G401.6 (cell line): Measurements from ENCODE around the gene DGKH.
"Not testable (repeated sequence)": the region's sequence is repeated elsewhere in the genome, so short reads cannot be mapped to it uniquely, and the experiment has no call there.

Source experiments
- FAIRE-seq: peaks from 2 replicates; lab custom pipeline; 2012; peaks lifted over from hg19 to GRCh38; lab: Jason Lieb, UNC

The DGKH gene

GRCh38 chr13:42173789-42174343, 125.4 kb downstream of the DGKH start:
- FAIRE-seq: no peak

GRCh38 chr13:42174344-42175162, 126.1 kb downstream of the DGKH start:
- FAIRE-seq: no peak

GRCh38 chr13:42176294-42176693, 127.8 kb downstream of the DGKH start:
- no peak for FAIRE-seq

DNA sequence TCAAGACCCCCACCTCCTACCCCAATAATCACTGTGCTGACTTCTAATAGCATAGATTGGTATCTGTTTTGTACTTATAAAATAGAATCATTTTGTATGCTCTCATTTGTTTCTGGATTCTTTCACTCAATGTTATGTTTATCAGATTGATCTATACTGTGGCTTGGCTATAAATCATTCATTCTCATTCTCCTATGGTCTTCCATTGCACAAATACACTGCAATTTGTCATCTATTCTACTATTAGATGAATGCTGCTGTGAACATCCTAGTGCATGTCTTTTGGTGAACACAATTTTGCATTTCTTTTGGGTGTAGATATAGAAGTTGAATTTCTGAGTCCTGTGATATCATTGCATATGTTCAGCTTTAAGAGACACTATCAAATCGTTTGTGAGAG, 128.7 kb downstream of the DGKH start:
- no peak for FAIRE-seq

DNA sequence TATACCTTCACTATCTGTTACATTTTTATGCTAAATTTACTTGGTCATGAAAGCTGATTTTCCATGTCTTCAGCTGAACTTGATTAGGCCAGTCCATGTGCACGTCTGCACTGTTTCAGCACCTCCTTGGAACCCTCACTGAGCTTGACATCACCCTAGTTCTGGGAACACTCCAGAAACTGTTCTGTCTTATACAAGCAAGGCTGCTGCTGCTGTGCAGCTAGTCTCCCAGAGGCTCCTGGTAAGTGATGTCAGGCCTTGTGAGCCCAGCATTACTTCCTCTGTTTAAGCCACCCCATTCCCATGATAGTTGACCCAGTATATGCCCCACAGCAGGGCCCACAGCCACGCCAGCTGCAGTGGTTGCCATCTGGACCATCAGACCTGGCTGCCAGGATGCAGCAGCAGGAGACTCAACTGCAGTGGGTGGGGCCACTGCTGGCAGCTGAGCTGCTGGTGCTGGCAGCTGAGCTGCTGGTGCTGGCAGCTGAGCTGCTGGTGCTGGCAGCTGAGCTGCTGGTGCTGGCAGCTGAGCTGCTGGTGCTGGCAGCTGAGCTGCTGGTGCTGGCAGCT, 133.0 kb downstream of the DGKH start:
- FAIRE-seq: no peak

- FAIRE-seq: no peak
Measured at GRCh38 chr13:42189061-42189460, 140.6 kb downstream of the DGKH start.

DNA sequence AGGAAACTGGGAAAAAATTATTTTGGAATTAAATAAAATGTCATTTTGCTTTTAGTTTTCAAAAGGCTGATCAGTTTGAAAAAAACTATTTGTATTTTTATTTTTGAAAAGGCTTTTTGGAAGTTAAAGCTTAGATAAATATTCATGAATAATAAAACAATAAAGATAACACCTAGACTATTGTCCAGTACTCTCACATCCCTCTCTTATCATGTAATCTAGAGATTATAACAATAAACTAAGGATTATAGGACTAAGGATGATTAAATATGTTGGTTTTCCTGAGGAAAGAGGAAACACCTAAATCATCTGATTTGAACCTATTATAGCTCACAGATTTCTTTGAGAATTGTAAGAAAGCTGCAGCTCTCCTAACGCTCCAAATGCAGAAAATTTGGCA, 142.1 kb downstream of the DGKH start:
- peak; percentile 51 for FAIRE-seq

DNA sequence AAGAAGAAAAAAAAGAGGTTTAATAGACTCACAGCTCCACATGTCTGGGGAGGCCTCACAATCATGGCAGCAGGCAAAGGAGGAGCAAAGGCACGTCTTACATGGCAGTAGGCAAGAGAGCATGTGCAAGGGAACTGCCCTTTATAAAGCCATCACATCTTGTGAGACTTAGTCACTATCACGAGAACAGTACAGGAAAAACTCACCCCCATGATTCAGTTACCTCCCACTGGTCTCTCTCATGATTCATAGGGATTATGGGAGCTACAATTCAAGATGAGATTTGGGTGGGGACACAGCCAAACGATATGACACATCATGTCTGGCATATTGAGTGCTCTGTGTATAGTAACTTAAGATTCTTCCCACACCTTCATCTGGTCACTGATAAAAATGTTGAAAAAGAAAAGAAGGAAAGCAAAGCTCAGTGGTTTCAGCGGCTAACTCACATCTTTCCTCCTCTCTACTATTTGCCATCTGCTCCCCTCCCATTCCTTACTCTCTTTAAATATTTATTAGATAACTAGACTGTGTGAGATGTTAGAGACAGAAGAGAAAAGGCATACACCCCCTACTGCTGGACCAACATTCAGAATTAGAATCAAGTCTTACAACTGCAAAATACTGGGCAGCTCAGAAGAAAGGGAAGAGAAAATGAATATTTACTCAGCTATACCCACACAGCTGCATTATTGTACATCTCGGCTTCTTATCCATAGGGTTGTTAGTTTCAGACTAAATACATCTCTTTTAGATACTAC, 163.4 kb downstream of the DGKH start:
- no peak for FAIRE-seq

GRCh38 chr13:42214446-42214845, 166.0 kb downstream of the DGKH start:
- FAIRE-seq: no peak

GRCh38 chr13:42215578-42216421, 167.4 kb downstream of the DGKH start:
- FAIRE-seq: peak; percentile 92

- FAIRE-seq: no peak
Measured at GRCh38 chr13:42216422-42216735, 167.9 kb downstream of the DGKH start.

- FAIRE-seq: no peak
Measured at GRCh38 chr13:42218576-42218975, 170.1 kb downstream of the DGKH start.

- no peak for FAIRE-seq
Measured at GRCh38 chr13:42219051-42219450, 170.6 kb downstream of the DGKH start.

DNA sequence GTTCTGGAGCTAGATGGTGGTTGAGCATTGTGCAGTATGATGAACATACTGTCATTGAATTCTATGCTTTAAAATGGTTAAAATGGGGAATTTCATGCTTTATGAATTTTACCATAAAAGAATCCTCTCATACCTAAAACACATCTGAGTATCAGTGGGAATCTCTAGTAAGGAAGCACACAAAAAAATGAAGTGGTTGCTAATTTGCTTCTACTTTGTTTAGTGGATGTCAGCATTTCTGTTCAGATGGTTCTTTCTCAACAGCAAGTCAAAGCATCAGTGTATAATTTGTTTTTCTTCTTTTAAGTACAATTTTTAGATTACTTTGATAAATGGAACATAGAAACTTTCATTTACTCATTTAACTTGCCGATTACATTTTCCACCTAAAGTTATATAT, 171.4 kb downstream of the DGKH start:
- no peak for FAIRE-seq

GRCh38 chr13:42221121-42221765, 172.8 kb downstream of the DGKH start:
- FAIRE-seq: no peak

- FAIRE-seq: no peak
Measured at GRCh38 chr13:42223681-42224080, 175.2 kb downstream of the DGKH start.

DNA sequence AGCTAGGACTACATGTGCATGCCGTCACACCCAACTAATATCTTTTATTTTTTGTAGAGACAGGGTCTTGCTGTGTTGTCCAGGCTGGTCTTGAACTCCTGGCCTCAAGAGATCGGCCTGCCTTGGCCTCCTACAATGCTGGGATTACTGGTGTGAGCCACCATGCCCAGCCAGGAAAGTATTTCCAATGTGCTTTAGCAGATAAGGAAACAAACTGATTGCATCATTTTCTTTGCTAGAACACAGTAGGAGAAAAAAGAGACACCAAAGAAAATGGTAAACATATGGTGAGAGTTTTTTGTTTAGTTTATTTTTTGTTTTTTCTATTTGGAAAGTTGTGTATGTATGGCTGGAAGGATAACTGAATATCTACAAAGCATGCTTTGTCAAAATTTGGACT, 176.6 kb downstream of the DGKH start:
- FAIRE-seq: no peak

GRCh38 chr13:42226759-42227158, 178.3 kb downstream of the DGKH start:
- FAIRE-seq: not testable (repeated sequence)

DNA sequence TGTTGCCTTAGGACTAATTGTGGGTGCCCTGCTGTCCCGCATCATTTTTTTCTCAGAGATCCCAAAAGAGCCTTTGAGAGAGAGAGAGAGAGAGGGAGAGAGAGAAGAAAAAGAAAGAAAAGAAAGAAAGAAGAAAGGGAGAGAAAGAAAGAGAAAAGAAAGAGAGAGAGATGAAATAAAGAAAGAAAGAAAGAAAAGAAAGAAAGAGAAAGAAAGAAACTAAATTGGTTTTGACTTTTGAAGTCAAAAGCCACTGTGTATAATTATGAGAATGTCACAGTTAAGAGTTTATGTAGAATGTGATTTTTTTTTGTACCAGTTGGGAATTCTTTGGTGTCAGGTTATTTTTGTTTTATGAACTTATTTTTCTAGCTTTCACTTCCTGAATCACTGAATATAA, 180.1 kb downstream of the DGKH start:
- no peak for FAIRE-seq

DNA sequence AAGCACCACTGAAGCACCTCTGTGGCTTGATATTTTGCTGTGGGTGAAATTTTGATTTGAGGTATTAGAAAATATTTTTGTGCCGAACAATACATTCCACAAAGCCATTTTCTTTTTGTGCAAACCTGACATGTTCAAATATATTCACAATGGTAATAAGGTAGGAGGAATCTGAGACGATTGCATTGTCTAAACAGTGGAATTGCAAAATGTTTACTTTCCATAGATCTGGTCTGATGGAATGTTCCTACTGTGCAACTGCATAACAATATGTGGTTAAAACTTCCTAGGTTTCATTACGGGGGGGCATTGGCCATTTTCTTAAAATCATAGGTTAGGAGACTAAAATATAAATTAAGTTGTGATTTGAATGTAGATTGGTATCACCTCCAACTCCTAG, 180.8 kb downstream of the DGKH start:
- FAIRE-seq: no peak

DNA sequence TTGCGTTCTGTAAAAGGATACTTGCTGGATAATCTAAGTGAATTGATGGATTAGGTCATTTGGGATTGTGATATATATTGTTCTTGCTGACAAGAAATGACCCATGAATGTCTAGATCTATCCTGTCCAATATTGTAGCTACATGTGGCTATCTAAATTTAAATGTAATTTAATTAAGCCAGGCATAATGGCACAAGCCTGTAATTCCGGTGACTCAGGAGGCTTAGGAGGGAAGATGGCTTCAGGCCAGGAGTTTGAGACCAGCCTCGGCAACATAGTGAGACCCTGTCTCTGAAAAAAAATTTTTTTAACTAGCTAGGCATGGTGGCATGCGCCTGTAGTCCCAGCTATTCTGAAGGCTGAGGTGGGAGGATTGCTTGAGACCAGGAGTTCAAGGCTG, 184.2 kb downstream of the DGKH start:
- no peak for FAIRE-seq

DNA sequence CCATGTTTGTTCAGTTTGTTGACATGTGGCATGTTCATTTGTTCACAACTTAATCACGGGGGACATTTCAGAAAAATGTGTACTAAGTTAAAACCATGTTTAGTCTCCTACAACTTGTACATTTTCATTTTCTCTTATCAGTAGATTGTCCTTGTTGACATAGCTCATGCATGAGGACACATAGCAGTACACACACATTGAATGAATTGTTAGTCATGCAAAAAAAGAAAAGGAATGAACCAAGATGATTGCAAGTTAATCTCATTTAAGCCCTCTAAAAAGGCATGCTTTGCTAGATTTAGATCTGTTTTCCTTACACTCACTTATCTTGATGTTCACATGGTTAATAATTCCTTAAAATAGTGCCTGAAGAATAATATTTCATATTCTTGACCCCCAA, 185.3 kb downstream of the DGKH start:
- no peak for FAIRE-seq
